GM12878 (cell line): ENCODE results near the gene PDLIM5. TPM values are rescaled to one million over a fixed set of nuclear protein-coding genes. Genes with fewer than 3 reads are reported as not detected.
A peak's percentile ranks its signal among the peaks of the same experiment; 100 is the strongest.

Experiments used
- ATAC-seq: fragments of 200-7000 bp; cut with Tn5 transposase; 3 replicates; pipeline ENCODE4 v1.9.1; 2020; ENCODE audit warnings: mild to moderate bottlenecking, moderate library complexity
- BruUV-seq: library from RNA; stranded (reverse); fragments of 400-500 nt; replicated peaks from 2 replicates; lab custom pipeline; 2021; lab: Mats Ljungman, UMichigan
- CTCF ChIA-PET: fragments of 300-600 bp; sonication (Branson Sonifier 250); formaldehyde crosslinking; extraction: SDS; loops from one replicate; lab custom pipeline; 2021; ENCODE audit warnings: inconsistent platforms; lab: Yijun Ruan, JAX
- POLR2A ChIA-PET: fragments of 350-600 bp; formaldehyde crosslinking; extraction: SDS; loops from one replicate; lab custom pipeline; 2021; ENCODE audit warnings: inconsistent platforms; lab: Charles Lee
- RAD21 ChIA-PET: fragments of 300-600 bp; sonication (Branson Sonifier 250); formaldehyde crosslinking; loops from one replicate; lab custom pipeline; 2023; ENCODE audit warnings: antibody characterized with exemption; ENCODE audit not compliant: unreplicated experiment; lab: Charles Lee
- SMC1A ChIA-PET: fragments of 300-600 bp; sonication (Branson Sonifier 250); formaldehyde crosslinking; loops from one replicate; lab custom pipeline; 2023; ENCODE audit not compliant: unreplicated experiment, uncharacterized antibody; lab: Charles Lee
- DNase-seq: peaks from one replicate; pipeline ENCODE4 v3.0.0-alpha.2; 2011; ENCODE audit warnings: low read depth, low spot score
- FAIRE-seq: peaks from 3 replicates; lab custom pipeline; 2011; peaks lifted over from hg19 to GRCh38; lab: Jason Lieb, UNC
- H2AFZ ChIP-seq: 2 replicates; pipeline ENCODE4 v1.6.0; 2011; ENCODE audit warnings: low read depth, low read length, control low read depth; ENCODE audit not compliant: control insufficient read depth
- H3K27ac ChIP-seq: 2 replicates; pipeline ENCODE4 v1.5.1; 2011; ENCODE audit warnings: control low read depth; ENCODE audit not compliant: control insufficient read depth, insufficient read depth
- H3K27me3 ChIP-seq, 2 experiments: replicated peaks in 1 of 2; 2 replicates each; pipeline versions ENCODE4 v1.6.0 to v1.6.1; 2011; ENCODE audit warnings: low read length in 1 of 2; ENCODE audit not compliant: control insufficient read depth in 2 of 2, insufficient read depth in 2 of 2
- H3K36me3 ChIP-seq, 2 experiments: 2 replicates each; pipeline ENCODE4 v1.5.1; 2011; ENCODE audit warnings: low read length in 1 of 2; ENCODE audit not compliant: control insufficient read depth in 2 of 2, insufficient read depth in 2 of 2
- H3K4me1 ChIP-seq: 2 replicates; pipeline ENCODE4 v1.6.1; 2011; ENCODE audit warnings: mild to moderate bottlenecking, low read length, moderate library complexity, mixed read lengths; ENCODE audit not compliant: control insufficient read depth, insufficient read depth
- H3K4me2 ChIP-seq: 2 replicates; pipeline ENCODE4 v1.6.0; 2011; ENCODE audit warnings: control low read depth; ENCODE audit not compliant: control insufficient read depth, insufficient read depth
- H3K4me3 ChIP-seq: fragments of 200-600 bp; sonication (generic); 2 replicates; pipeline ENCODE4 v1.5.1; 2016
- H3K79me2 ChIP-seq: 2 replicates; pipeline ENCODE4 v1.6.0; 2011; ENCODE audit warnings: low read length; ENCODE audit not compliant: control insufficient read depth, insufficient read depth
- H3K9ac ChIP-seq: 2 replicates; pipeline ENCODE4 v1.8.0; 2011; ENCODE audit warnings: low read length, control low read depth, mixed read lengths; ENCODE audit not compliant: control insufficient read depth, insufficient read depth
- H3K9me3 ChIP-seq: replicated peaks from 3 replicates; pipeline ENCODE4 v1.5.1; 2011; ENCODE audit warnings: mild to moderate bottlenecking, low read length; ENCODE audit not compliant: control insufficient read depth, insufficient read depth
- H4K20me1 ChIP-seq: 2 replicates; pipeline ENCODE4 v1.6.0; 2011; ENCODE audit not compliant: control insufficient read depth, insufficient read depth
- CBFB ChIP-seq: IDR thresholded peaks from 2 replicates; pipeline ENCODE4 v1.6.1; 2016; ENCODE audit warnings: antibody characterized with exemption, low read depth
- EZH2 ChIP-seq: IDR thresholded peaks from 2 replicates; pipeline ENCODE4 v1.6.1; 2012; ENCODE audit warnings: low read depth, mild to moderate bottlenecking, control low read depth, inconsistent platforms, low read length, borderline replicate concordance; ENCODE audit not compliant: control insufficient read depth
- RELA ChIP-seq: fragments of 450-650 bp; IDR thresholded peaks from 2 replicates; pipeline ENCODE4 v1.8.0; 2014; ENCODE audit warnings: borderline replicate concordance; ENCODE audit not compliant: partially characterized antibody
- SRF ChIP-seq, 2 experiments: IDR thresholded peaks; 2 replicates each; pipeline ENCODE4 v1.6.1; 2011; ENCODE audit warnings: low read depth in 2 of 2, low read length in 2 of 2, mild to moderate bottlenecking in 1 of 2, moderate library complexity in 1 of 2
- ZBED1 ChIP-seq: IDR thresholded peaks from 2 replicates; pipeline ENCODE4 v1.6.1; 2016; ENCODE audit warnings: borderline replicate concordance
- WGBS: methylation state at CpG from one replicate; pipeline ENCODE4 v1.1.6; 2016; ENCODE audit warnings: low lambda C conversion rate; ENCODE audit not compliant: insufficient replicate concordance, insufficient coverage; ENCODE audit errors: missing lambda C conversion rate; 5-methylcytosine and 5-hydroxymethylcytosine counted together
- in situ Hi-C: fragments of 300-500 bp; cut with MboI; formaldehyde crosslinking; loops from 9 replicates; pipeline ENCODE4 v1.14.3; 2018; ENCODE audit warnings: mixed read lengths
- intact Hi-C: fragments of 100-400 bp; cut with micrococcal nuclease; formaldehyde crosslinking; loops from one replicate; pipeline ENCODE4 v1.14.2; 2022; ENCODE audit not compliant: unreplicated experiment
- polyA plus RNA-seq, 11 experiments: library from polyadenylated mRNA; depleted of rRNA in 4 of 11; unstranded in 6 of 11; stranded (reverse) in 5 of 11; fragments of >200 nt; fragmentation: Nextera tagmentation in 4 of 11; fragmentation: Illumina TruSeq in 1 of 11; extraction: Ambion mirVana in 4 of 11; extraction: Trizol in 1 of 11; gene quantifications; 1 replicate in 1 of 11; 2 replicates in 10 of 11; pipeline versions ENCODE4 v1.2.1 to v1.2.3, GENCODE V29; 2011 to 2016; ENCODE audit warnings: inconsistent platforms in 2 of 11, missing spikeins in 2 of 11, low read depth in 1 of 11
- total RNA-seq, 4 experiments: library from RNA; depleted of rRNA in 3 of 4; stranded (reverse); fragments of >200 nt in 3 of 4; fragmentation: Illumina TruSeq in 1 of 4; extraction: Trizol in 1 of 4; gene quantifications; 2 replicates each; pipeline versions ENCODE4 v1.2.1 to v1.2.3, GENCODE V29; 2013 to 2021
- TF ChIP-seq, protein P1 (sequence below): IDR thresholded peaks from 2 replicates; pipeline ENCODE4 v1.6.1; 2011; ENCODE audit warnings: low read depth, mild to moderate bottlenecking, low read length, moderate library complexity, borderline replicate concordance; ENCODE audit errors: extremely low read depth

The PDLIM5 gene
- total and polyA plus RNA-seq, 10 of the 15 experiments (the other 5 are each of a cell fraction or from before 2014, with no cell fraction given) = 10.0 to 52.9 (median 20.7) TPM

DNA sequence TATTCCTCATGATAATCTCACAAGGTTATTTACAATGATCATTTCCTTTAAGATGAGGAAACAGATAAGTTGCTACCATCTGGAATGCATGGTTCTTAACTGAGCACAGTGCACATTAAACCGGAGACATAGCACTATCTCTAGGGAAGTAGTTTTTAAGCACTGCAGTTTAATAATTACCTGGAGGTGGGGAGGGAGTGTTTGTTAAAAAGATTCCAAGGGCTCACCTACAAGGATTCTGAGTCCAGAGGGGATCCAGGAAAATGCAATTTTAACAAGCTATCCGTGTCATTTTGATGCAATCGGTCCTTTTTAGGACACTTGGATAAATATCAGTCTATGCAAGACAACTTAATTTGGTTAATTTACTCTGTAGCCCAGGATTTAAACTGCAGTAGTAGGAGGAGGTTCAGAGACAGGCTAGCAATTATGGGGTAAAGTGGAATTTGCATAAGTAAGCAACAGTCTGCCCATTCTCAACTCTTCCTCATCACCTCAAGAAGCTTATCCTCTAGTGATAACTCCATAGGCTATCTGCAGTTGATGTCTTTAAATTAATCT, 2.8 kb upstream of the PDLIM5 start (continued):
- TF ChIP-seq, protein P1, sequence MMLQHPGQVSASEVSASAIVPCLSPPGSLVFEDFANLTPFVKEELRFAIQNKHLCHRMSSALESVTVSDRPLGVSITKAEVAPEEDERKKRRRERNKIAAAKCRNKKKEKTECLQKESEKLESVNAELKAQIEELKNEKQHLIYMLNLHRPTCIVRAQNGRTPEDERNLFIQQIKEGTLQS = no peak
- TF ChIP-seq EZH2 (no peak), SRF (IDR thresholded peaks at IDR 0.05; ENCODE audit: low read depth in 2 of 2, low read length in 2 of 2) (no peak), CBFB (no peak)

GRCh38 chr4:94451051-94451694, 569 bp upstream of the PDLIM5 start:
- CTCF ChIA-PET = no interaction called here
- no peak for FAIRE-seq

More at GRCh38 chr4:94451051-94451694, 569 bp upstream of the PDLIM5 start:
- Histone ChIP-seq H2AFZ (peak overlapping the region; percentile 88), H3K79me2 (peaks cover 21% of the 10 kb centered on the region), H3K4me2 (peak overlapping the region; percentile 89), H4K20me1 (no peaks in the 10 kb centered on the region), H3K27ac (no peak overlapping the region), H3K9ac (peak overlapping the region; percentile 89), H3K4me3 (peak overlapping the region; percentile 53), H3K36me3 (peaks cover 0 to under 1% of the 10 kb centered on the region in 2 experiments; a peak in 1 of 4 replicates), H3K4me1 (peaks cover 5% of the 10 kb centered on the region; the same call in 1 of the 2 replicates), H3K9me3 (no peaks in the 10 kb centered on the region), H3K27me3 (no peaks in the 10 kb centered on the region)
- POLR2A ChIA-PET = interaction anchor here (0.6 to 2.5 kb wide), 2 partner anchors 16 to 74 kb away, joined by 4 to 7 read pairs; no protein-coding TSS in a partner anchor
- SMC1A ChIA-PET = interaction anchor here (1.1 to 2.8 kb wide), 5 partner anchors 44 to 129 kb away, joined by 3 to 11 read pairs (median 3); no protein-coding TSS in a partner anchor
- TF ChIP-seq ZBED1 = no peak
- peak; percentile 28 for TF ChIP-seq RELA
- no TSS peak for BruUV-seq
- intact Hi-C loops = loop anchor here (5.0 kb wide), 3 partner anchors 66 to 121 kb away; no protein-coding TSS in a partner anchor
- in situ Hi-C loops = no loop called here
- RAD21 ChIA-PET = interaction anchor here (0.7 to 2.0 kb wide), 5 partner anchors 9 to 69 kb away, joined by 3 to 8 read pairs (median 4); no protein-coding TSS in a partner anchor
- no peak for DNase-seq
- WGBS = 10% methylated on average over 16 of the region's 16 CpGs
- no peak for ATAC-seq
